Endothelial cell of umbilical vein (primary cell): ENCODE measurements around the gene MASP1. TPM values are rescaled to one million over a fixed set of nuclear protein-coding genes. Genes with fewer than 3 reads are reported as not detected.

Experiments used
- BruUV-seq: library from RNA; stranded (reverse); fragments of 400-500 nt; replicated peaks from 2 replicates; lab custom pipeline; 2021; lab: Mats Ljungman, UMichigan
- CTCF ChIA-PET: fragments of 300-600, 350-600 bp; sonication (Branson Sonifier 250); formaldehyde crosslinking; loops from one replicate; lab custom pipeline; 2021; ENCODE audit warnings: antibody characterized with exemption, inconsistent platforms; lab: Charles Lee
- POLR2A ChIA-PET: fragments of 300-600, 350-600 bp; sonication (Branson Sonifier 250); formaldehyde crosslinking; loops from one replicate; lab custom pipeline; 2021; ENCODE audit warnings: antibody characterized with exemption, inconsistent platforms; lab: Charles Lee
- DNase-seq: peaks from one replicate; pipeline ENCODE4 v3.0.0-alpha.2; 2011; ENCODE audit warnings: low read depth, low spot score
- FAIRE-seq: peaks from 2 replicates; lab custom pipeline; 2011; peaks lifted over from hg19 to GRCh38; lab: Jason Lieb, UNC
- H2AFZ ChIP-seq: 2 replicates; pipeline ENCODE4 v1.6.0; 2012; ENCODE audit warnings: low read depth, low read length, control low read depth, inconsistent platforms
- H3K27ac ChIP-seq: 2 replicates; pipeline ENCODE4 v1.5.1; 2011; ENCODE audit warnings: low read depth, mild to moderate bottlenecking, control low read depth, low read length, moderate library complexity; ENCODE audit not compliant: insufficient read depth
- H3K27me3 ChIP-seq, 2 experiments: 2 replicates each; pipeline versions ENCODE4 v1.6.0 to v1.6.1; 2011; ENCODE audit warnings: low read length in 2 of 2, mixed read lengths in 1 of 2; ENCODE audit not compliant: control insufficient read depth in 2 of 2, insufficient read depth in 2 of 2
- H3K36me3 ChIP-seq, 2 experiments: 2 replicates in 1 of 2; 3 replicates in 1 of 2; pipeline ENCODE4 v1.5.1; 2011; ENCODE audit warnings: low read length in 2 of 2, mild to moderate bottlenecking in 1 of 2, moderate library complexity in 1 of 2; ENCODE audit not compliant: control insufficient read depth in 2 of 2, insufficient read depth in 2 of 2; ENCODE audit errors: extremely low read depth in 1 of 2
- H3K4me1 ChIP-seq: 3 replicates; pipeline ENCODE4 v1.5.1; 2011; ENCODE audit warnings: mild to moderate bottlenecking, low read length; ENCODE audit not compliant: control insufficient read depth, insufficient read depth; ENCODE audit errors: extremely low read depth
- H3K4me2 ChIP-seq: 2 replicates; pipeline ENCODE4 v1.6.1; 2011; ENCODE audit warnings: low read length, control low read depth, mixed read lengths; ENCODE audit not compliant: insufficient read depth
- H3K4me3 ChIP-seq, 3 experiments: fragments of 200-600 bp in 1 of 3; sonication (generic), shearing (Covaris generic) in 1 of 3; replicated peaks in 1 of 3; 2 replicates each; pipeline ENCODE4 v1.5.1; 2011 to 2016; ENCODE audit warnings: control low read depth in 3 of 3, low read length in 3 of 3, mild to moderate bottlenecking in 2 of 3, inconsistent platforms in 1 of 3, low read depth in 1 of 3, moderate library complexity in 1 of 3; ENCODE audit not compliant: insufficient read depth in 1 of 3
- H3K79me2 ChIP-seq: 2 replicates; pipeline ENCODE4 v1.6.0; 2012; ENCODE audit warnings: low read length, inconsistent platforms; ENCODE audit not compliant: control insufficient read depth, insufficient read depth
- H3K9ac ChIP-seq: replicated peaks from 2 replicates; pipeline ENCODE3; 2011; ENCODE audit warnings: low read length, control low read depth; ENCODE audit not compliant: insufficient read depth; ENCODE audit errors: extremely low read depth
- H3K9me1 ChIP-seq: replicated peaks from 3 replicates; pipeline ENCODE4 v1.6.0; 2011; ENCODE audit warnings: mild to moderate bottlenecking, low read length; ENCODE audit not compliant: control insufficient read depth, insufficient read depth; ENCODE audit errors: extremely low read depth
- H3K9me3 ChIP-seq: replicated peaks from 2 replicates; pipeline ENCODE4 v1.5.1; 2012; ENCODE audit warnings: low read length, inconsistent platforms; ENCODE audit not compliant: control insufficient read depth, insufficient read depth
- H4K20me1 ChIP-seq: replicated peaks from 2 replicates; pipeline ENCODE3; 2011; ENCODE audit warnings: mild to moderate bottlenecking, low read length; ENCODE audit not compliant: control insufficient read depth, insufficient read depth; ENCODE audit errors: extremely low read depth
- EZH2 ChIP-seq: IDR thresholded peaks from 2 replicates; pipeline ENCODE4 v1.6.1; 2012; ENCODE audit warnings: borderline replicate concordance, low read depth, mild to moderate bottlenecking, moderate library complexity, low read length, inconsistent platforms; ENCODE audit not compliant: severe bottlenecking
- FOS ChIP-seq: IDR thresholded peaks from 2 replicates; pipeline ENCODE4 v1.6.1; 2011; ENCODE audit warnings: mild to moderate bottlenecking, low read length, moderate library complexity, borderline replicate concordance; ENCODE audit not compliant: insufficient read depth
- GATA2 ChIP-seq: IDR thresholded peaks from 2 replicates; pipeline ENCODE4 v1.7.0; 2011; ENCODE audit warnings: low read depth, mild to moderate bottlenecking, moderate library complexity, mixed read lengths, low read length; ENCODE audit not compliant: insufficient read length, insufficient read depth
- JUN ChIP-seq: IDR thresholded peaks from 2 replicates; pipeline ENCODE4 v1.6.1; 2011; ENCODE audit warnings: borderline replicate concordance, low read depth; ENCODE audit not compliant: insufficient read length, insufficient read depth
- MYC ChIP-seq: IDR thresholded peaks from one replicate; pipeline ENCODE4 v1.6.1; 2011; ENCODE audit warnings: mild to moderate bottlenecking, low read depth, low read length
- POLR2A ChIP-seq: IDR thresholded peaks from 2 replicates; pipeline ENCODE4 v1.6.1; 2012; ENCODE audit warnings: low read depth, mild to moderate bottlenecking, control low read depth, low read length
- POLR2AphosphoS5 ChIP-seq: IDR thresholded peaks from 2 replicates; pipeline ENCODE4 v1.6.1; 2012; ENCODE audit warnings: low read depth, mild to moderate bottlenecking, control low read depth, low read length, moderate library complexity; ENCODE audit not compliant: insufficient read depth
- dilution Hi-C: fragments of 300-500 bp; cut with MboI; formaldehyde crosslinking; loops from one replicate; pipeline ENCODE4 v1.15.0; 2019; ENCODE audit warnings: low sequenced_read_pairs; ENCODE audit not compliant: extremely low pct_ligation_motif_present
- intact Hi-C: fragments of 100-400 bp; cut with micrococcal nuclease; formaldehyde crosslinking; loops from one replicate; pipeline ENCODE4 v1.10.0; 2022
- polyA plus RNA-seq, 4 experiments: library from polyadenylated mRNA; depleted of rRNA in 3 of 4; stranded (reverse) in 3 of 4; unstranded in 1 of 4; fragments of >200 nt; gene quantifications; 2 replicates each; pipeline versions ENCODE4 v1.2.1 to v1.2.3, GENCODE V29; 2011 to 2012; ENCODE audit warnings: missing spikeins in 1 of 4
- total RNA-seq: library from RNA; stranded (reverse); gene quantifications from 2 replicates; pipeline ENCODE4 v1.2.3, GENCODE V29; 2021
- TF ChIP-seq, protein P1 (sequence below): IDR thresholded peaks from 2 replicates; pipeline ENCODE4 v1.6.1; 2011; ENCODE audit not compliant: insufficient read depth, insufficient read length
- TF ChIP-seq, protein P2 (sequence below), 2 donors: IDR thresholded peaks; 1 replicate in 1 of 2; 2 replicates in 1 of 2; pipeline ENCODE4 v1.5.1; 2011; ENCODE audit warnings: low read length in 2 of 2, mild to moderate bottlenecking in 2 of 2, moderate library complexity in 2 of 2, control low read depth in 1 of 2, inconsistent platforms in 1 of 2, low read depth in 1 of 2; ENCODE audit not compliant: insufficient read depth in 1 of 2; ENCODE audit errors: extremely low read depth in 1 of 2

MASP1 gene
- total and polyA plus RNA-seq, 2 donors (not counting 3 experiments of a cell fraction or from before 2014, with no cell fraction given), result 0.31 to 0.50 TPM

- H2AFZ ChIP-seq, result no peak overlapping the region
- H4K20me1 ChIP-seq, result no peaks in the 10 kb centered on the region
- H3K4me2 ChIP-seq, result no peak overlapping the region
- H3K4me3 ChIP-seq, result no peak overlapping the region
- H3K27ac ChIP-seq, result no peak overlapping the region
- no peak overlapping the region for H3K9ac ChIP-seq
- H3K36me3 ChIP-seq, result no peaks in the 10 kb centered on the region
- H3K9me1 ChIP-seq, result no peaks in the 10 kb centered on the region
- H3K4me1 ChIP-seq, result no peaks in the 10 kb centered on the region
- DNase-seq, result no peak
- no peak for FAIRE-seq
- intact Hi-C loops, result no loop called here
- BruUV-seq, result no TSS peak
- no peaks in the 10 kb centered on the region for H3K79me2 ChIP-seq
- ChIA-PET POLR2A (no interaction called here), CTCF (no interaction called here)
- H3K9me3 ChIP-seq, result no peaks in the 10 kb centered on the region
- H3K27me3 ChIP-seq, result peaks cover 2 to 3% of the 10 kb centered on the region in 2 experiments
- dilution Hi-C loops, result no loop called here
- no peak for TF ChIP-seq GATA2
- no peak for TF ChIP-seq POLR2A
- TF ChIP-seq, protein P1, sequence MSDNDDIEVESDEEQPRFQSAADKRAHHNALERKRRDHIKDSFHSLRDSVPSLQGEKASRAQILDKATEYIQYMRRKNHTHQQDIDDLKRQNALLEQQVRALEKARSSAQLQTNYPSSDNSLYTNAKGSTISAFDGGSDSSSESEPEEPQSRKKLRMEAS, result no peak
- no peak for TF ChIP-seq JUN
- no peak for TF ChIP-seq POLR2AphosphoS5
- TF ChIP-seq, protein P2, sequence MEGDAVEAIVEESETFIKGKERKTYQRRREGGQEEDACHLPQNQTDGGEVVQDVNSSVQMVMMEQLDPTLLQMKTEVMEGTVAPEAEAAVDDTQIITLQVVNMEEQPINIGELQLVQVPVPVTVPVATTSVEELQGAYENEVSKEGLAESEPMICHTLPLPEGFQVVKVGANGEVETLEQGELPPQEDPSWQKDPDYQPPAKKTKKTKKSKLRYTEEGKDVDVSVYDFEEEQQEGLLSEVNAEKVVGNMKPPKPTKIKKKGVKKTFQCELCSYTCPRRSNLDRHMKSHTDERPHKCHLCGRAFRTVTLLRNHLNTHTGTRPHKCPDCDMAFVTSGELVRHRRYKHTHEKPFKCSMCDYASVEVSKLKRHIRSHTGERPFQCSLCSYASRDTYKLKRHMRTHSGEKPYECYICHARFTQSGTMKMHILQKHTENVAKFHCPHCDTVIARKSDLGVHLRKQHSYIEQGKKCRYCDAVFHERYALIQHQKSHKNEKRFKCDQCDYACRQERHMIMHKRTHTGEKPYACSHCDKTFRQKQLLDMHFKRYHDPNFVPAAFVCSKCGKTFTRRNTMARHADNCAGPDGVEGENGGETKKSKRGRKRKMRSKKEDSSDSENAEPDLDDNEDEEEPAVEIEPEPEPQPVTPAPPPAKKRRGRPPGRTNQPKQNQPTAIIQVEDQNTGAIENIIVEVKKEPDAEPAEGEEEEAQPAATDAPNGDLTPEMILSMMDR (IDR thresholded peaks at IDR 0.05; ENCODE audit: extremely low read depth in 1 of 2, insufficient read depth in 1 of 2, low read depth in 1 of 2, low read length in 2 of 2), result no peak
- no peak for TF ChIP-seq EZH2
- no peak for TF ChIP-seq FOS
- no peak for TF ChIP-seq MYC
Observed at GRCh38 chr3:187207624-187208023, 83.9 kb downstream of the MASP1 start.
